HPDE6-E6E7 (cell line): ENCODE data around the gene LIMK1.
"Not testable (repeated sequence)": the region's sequence is repeated elsewhere in the genome, so short reads cannot be mapped to it uniquely, and the experiment has no call there.

Source experiments
- DNase-seq: peaks from one replicate; pipeline ENCODE4 v3.0.0; 2011; ENCODE audit warnings: missing footprints; ENCODE audit errors: extremely low spot score

The LIMK1 gene

DNA sequence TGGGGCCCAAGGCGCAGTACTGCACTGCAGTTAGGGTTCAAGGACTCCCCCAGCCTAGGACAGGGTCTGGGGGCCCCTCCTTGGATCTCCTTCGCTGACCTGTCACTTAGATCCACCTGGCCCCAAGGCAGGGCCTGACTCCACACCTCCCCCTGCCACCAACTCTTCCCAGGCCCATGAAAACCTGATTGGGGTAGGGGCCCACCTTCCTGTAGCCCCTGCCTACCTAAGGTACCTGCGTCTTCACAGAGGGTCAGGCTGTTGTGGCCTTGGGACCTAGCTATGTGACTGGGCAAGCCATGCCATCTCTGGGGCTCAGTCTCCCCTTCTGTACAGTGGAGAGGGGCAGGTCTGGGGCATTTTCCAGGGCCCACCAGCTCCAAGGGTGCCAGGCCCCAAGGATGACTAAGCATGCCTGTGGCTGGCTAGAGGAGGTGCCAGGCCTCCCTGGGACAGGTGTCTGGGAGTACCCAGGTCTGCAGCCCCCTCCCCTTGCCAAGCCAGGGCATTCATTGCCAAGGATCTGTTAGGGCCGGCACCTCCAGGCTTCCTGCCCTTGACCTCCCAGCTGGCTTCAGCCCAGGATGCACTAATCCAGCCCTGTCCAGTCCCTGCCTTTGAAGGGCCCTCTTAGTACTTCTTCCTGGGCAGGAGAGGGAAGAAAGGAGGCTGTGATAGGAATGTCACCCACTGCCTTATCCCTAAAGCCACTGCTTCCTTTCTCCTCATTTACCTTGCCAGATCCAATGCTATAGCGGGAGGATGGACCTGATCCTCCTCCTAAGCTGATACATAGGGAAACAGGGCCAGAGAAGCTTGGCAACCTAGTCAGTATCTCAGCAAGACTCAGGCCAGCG, 1.3 kb downstream of the LIMK1 start:
- DNase-seq = peak; percentile 27

DNA sequence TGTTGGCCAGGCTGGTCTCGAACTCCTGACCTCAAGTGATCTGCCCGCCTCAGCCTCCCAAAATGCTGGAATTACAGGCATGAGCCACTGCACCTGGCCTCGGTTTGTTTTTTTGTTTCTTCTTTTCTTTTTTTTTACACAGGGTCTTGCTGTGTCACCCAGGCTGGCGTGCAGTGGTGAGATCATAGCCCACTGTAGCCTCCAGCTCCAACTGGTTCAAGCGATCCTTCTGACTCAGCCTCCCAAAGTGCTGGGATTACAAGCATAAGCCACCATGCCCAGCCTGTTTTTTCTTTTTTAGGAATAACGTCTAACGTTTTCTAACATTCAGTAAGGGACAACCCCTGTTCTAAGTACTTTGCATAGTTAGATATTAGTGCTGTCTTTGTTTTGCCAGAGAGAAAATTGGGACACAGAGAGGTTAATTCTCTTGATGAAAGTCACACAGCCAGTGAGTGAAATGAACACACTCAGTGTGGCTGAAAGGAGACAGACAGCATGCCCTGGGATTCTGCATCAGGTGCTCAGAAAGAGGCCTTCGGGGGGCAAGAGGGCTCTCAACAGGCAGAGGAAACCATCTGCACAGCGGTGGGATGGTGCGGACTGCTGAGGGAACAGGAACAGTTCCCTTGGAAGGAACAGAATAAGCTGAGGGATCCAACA, 4.3 kb downstream of the LIMK1 start:
- no peak for DNase-seq

DNA sequence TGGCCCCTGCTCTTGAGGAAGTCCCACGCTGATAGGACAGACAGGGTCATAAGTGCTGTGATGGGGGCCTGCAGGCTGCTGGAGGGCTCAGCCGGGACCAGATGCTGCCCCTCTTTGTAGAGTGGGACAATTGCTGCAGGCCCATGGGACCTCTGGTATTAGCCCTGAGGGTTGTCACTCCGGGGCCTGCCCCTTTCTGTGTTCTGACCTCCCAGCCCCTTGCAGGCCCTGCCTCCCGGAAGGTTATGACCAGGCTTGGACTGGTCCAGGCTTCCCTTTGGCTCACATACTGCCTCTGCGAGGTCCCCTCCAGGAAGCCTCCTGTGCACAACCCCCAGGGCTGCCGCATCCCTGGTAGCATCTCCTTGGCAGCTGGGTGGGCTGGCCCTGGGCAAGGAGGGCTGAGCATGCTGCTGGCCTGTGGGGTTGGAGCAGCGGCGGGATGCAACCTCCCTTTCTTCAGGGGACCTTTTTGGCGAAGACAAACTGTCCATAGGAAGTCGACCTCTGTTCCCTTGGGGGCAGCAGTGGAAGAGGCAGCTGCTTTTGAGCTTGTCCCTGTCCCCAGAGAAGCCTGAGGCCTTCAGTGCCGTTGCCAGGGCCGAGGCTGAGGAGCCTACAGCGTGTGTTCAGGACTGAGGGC, 8.8 kb downstream of the LIMK1 start:
- DNase-seq = no peak

DNA sequence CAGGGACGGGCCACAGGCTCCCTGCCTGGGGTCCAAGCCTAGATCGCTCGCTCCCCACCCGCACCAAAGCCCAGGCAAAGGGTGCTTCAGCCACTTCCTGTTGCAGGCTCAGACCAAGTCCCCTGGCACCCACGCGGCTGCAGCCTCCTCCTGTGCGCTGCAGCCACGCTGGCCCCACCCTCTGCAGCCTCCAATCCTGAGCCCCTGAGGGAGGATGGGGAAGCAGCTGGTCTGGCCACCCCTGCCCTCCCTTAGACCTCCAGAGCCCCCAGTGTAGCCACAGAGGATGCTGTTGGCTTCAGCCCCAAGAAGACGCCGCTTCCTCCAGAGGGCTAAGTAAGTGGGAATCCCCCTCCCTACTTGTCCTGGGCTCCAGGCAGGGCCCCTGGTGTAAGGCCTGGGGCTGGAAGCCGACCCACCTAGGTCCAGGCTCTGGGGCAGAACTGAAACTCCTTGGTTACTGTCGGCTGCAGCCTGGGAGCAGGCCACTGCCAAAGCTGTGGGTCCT, 9.4 kb downstream of the LIMK1 start:
- DNase-seq = no peak

DNA sequence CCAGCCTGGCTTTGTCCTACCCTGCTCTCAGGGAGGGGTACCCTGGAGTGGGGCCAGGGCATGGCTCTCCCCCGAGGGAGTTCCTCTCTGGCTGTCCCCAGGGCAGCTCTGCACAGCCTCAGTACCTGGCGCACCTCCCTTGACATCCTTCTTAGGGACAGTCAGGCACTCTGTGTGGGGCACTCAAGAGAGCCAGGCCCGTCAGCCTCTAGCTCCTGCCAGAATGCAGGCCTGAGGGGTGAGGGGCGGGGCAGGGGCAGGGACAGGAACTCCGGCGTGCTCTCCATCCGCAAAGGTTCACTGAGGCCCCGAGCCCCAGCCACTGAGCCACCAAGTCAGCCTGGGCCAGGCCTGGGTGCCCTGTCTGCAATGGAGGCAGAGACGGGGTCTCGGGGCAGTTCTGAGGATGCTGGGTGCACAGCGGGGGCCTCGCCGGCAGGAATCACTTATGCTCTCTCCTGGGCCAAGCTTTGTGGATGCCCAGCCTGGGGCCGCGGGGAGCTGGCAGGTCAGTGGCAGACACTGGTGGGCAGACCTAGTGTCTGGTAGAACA, 10.1 kb downstream of the LIMK1 start:
- no peak for DNase-seq

DNA sequence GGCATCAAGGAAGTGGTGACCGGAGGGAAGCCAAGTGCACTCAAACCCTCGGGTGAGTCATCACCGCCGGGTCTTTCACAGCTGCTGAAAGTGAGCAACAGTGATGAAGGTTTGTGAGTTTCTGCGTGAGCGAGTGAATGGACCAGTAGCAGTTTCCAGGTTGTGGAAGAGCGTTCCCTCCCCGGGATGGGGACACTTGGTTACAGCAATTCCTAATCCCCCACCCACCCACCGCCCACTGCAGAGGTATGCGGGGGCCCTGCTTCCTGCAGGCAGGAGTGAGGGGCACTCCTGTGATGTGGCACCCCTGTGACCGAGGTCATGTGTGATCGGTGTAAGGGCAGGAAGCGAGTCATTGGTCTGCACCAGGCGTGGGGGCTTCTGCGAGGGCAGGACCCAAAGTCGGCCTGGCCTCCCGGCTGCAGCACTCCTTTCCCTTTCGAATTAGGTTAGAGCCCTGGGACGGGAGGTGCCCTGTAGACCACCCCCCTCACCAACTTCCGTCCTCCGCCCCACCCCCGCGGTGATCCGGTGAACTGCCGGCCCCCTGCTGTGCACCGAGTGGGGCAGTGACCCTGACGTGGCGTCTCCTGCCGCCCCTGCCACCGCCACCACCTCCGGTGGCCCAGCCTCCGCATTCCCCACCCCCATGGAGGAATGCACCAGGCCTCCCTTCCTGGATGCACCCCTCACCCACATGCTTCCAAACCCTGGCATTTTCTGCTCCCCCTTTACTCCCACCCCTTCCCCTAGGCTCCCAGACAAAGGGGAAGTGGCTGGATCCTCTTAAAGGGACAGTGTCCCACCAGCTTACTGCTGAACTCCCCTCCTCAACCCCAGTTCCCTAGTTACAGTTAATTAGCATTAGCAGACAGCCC, 10.9 kb downstream of the LIMK1 start:
- peak; percentile 93 for DNase-seq

DNA sequence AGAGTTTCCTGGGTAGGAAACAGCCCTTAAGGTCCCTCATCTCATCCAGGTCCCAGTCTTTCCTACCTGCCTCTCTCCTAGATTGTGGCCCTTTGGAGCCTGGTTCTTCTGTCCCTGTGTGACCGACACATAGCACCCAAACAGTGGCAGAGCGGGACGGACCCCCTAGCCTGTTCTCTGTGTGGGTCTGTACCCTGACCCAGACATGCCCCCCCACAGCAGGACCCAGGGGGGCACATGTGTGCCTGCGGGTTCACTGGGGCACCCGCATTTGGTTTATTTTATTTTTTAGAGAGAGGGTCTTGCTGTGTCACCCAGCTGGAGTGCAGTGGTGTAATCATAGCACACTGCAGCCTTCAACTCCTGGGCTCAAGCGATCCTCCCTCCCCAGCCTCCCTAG, 11.5 kb downstream of the LIMK1 start:
- no peak for DNase-seq

DNA sequence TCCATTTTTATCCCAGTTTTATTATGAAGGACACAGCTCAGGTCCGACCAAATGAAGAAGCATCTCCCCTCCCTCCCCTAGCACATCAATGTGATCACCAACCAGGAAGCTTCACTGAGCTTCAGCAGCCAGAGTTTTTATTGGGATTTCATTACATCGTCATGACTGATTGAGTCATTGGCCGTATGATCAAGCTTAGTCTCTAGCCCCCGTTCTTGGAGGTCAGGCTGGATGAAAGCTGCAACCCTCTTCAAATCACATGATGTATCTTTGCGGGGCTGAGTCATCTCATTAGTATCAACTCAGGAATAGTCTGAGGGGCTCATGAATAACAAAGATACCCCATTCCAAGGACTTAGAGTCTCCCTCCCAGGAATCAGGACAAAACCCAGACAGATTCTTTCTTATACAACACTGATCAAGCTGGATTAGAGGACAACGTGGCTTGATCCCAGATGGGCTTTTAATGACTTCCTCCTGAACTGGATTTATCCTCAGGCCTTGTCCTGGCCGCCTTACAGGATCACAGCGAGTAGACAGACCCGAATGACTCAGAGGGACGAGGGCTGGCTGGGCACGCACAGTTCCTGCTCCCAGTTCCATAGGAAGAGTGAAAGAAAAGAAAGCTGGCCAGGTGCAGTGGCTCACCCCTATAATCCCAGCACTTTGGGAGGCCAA, 14.5 kb downstream of the LIMK1 start:
- peak; percentile 89 for DNase-seq

DNA sequence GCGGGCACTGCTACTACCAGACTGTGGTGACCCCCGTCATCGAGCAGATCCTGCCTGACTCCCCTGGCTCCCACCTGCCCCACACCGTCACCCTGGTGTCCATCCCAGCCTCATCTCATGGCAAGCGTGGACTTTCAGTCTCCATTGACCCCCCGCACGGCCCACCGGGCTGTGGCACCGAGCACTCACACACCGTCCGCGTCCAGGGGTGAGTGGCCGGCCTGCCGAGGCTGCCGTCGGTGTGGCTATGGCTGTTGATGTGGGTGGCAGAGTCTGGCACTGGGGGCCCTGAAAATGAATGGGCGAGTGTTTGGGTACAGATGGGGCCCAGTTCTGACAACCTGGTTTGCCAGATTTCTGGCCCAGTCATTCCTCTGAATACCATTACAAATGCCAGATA, 15.4 kb downstream of the LIMK1 start:
- DNase-seq = no peak

DNA sequence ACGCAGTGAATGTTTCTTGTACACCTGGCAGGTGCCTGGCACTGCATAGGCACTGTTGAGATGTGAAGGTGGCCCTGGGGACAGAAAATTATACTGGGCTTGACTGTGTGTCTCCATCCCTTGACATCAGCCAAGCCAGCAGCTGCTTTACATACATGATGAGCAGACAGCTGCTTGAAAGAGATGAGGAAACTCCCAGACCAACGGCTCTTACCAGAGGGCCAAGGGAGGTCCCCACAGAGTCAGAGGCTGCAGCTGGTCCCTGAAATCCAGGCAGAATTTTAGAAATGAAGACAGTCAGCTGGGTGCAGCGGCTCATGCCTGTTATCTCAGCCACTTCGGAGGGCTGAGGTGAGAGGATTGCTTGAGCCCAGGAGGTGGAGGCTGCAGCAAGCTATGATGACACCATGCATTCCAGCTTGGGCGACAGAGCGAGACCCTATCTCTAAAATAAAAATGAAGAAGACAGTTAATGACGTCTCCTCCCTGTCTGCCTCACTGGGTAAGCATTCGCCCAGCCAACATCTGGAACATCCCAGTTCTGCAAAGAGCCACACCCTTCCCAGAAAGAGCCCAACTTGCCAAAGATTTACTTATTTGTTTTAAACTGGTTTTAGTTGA, 17.6 kb downstream of the LIMK1 start:
- no peak for DNase-seq

DNA sequence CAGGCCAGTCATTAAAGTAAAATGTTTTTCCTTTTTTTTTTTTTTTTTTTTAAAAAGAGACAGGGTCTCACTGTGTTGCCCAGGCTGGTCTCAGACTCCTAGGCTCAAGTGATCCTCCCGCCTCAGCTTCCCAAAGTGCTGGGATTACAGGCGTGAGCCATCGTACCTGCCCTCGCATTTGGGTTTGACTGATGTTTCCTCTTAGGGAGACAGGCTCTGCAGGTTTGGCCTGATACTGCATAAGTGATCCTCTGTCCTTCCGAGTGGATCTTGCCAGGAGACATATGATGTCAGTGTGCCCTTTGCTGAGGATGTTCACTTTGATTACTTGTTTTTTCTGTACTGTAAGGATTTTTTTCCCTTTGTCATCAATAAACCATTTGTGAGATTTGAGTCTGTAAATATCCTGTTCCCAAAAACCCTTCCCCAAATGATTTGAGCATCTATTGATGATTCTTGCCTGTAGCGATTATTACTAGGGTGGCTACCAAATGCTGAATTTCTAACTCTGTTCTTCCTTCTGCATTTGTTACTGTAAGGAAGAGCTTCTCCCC, 19.7 kb downstream of the LIMK1 start:
- peak; percentile 53 for DNase-seq

DNA sequence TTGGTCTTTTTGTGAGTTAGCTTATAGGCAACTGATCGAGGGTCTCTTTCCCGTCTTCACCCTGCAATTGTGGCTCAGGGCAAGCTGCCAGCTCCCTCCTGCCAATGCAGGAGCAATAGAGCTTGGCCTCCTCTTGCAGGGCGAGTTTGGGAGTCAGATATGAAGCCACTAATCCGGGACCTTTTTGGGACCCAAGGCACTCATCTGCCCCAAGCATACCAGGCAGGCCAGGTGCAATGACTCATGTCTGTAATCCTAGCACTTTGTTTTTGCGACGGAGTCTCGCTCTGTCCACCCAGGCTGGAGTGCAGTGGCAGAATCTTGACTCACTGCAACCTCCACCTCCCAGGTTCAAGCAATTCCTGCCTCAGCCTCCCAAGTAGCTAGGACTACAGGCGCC, 21.1 kb downstream of the LIMK1 start:
- DNase-seq = no peak

DNA sequence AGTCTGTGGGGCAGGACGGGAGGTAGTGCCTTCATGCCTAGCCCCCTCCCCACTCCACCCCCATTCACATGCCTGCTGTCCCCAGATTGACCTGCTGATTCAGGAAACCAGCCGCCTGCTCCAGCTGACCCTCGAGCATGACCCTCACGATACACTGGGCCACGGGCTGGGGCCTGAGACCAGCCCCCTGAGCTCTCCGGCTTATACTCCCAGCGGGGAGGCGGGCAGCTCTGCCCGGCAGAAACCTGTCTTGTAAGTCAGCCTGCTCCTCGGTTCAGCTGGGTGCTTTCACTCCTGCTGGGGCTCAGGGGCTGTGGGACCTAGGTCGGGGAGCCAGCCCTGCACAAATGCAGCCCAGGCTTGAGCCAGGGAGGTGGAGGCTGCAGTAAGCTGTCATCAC, 22.4 kb downstream of the LIMK1 start:
- no peak for DNase-seq

DNA sequence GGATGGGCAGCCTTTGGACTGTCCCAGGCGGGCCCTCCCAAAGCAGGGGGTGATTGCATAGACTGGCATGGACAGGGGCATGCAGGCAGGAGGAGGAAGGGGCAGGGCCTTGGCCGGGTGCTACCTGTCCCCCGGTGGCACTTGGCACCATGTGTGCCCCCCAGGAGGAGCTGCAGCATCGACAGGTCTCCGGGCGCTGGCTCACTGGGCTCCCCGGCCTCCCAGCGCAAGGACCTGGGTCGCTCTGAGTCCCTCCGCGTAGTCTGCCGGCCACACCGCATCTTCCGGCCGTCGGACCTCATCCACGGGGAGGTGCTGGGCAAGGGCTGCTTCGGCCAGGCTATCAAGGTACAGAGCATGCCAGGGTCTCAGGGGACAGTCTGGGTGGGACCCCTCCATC, 23.2 kb downstream of the LIMK1 start:
- DNase-seq = no peak

DNA sequence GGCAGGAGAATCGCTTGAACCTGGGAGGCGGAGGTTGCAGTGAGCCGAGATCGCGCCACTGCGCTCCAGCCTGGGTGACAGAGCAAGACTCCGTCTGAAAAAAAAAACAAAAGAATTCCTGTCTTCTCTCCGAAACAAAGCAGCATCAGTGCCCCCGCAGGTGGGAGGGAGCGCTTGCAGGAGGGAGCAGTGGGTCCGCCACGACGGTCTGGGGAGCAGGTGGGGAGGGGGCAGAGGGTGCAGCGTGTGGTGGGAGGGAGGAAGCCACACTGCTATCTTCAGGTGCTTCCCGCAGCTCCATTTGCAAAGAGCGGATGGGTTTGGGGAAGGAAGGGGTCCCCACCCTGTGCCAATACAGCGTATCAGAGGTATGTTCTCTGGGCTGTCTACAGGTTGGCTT, 31.7 kb downstream of the LIMK1 start:
- DNase-seq = no peak

DNA sequence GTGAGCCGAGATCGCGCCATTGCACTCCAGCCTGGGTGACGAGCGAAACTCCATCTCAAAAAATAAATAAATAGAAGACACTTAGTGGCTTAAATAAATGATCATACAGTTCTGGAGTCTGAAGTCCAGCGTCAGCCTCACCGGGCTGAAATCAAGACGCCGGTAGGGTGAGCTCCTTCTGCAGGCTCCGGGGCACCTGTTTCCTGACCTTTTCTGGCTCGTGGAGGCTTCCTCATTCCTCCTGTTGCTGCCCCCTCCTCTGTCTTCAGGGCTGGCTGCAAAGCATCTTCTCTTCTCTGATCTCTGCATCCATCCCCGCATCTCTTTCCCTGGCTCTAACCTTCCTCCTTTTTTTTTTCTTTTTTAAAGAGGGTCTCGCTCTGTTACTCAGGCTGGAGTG, 32.8 kb downstream of the LIMK1 start:
- no peak for DNase-seq

DNA sequence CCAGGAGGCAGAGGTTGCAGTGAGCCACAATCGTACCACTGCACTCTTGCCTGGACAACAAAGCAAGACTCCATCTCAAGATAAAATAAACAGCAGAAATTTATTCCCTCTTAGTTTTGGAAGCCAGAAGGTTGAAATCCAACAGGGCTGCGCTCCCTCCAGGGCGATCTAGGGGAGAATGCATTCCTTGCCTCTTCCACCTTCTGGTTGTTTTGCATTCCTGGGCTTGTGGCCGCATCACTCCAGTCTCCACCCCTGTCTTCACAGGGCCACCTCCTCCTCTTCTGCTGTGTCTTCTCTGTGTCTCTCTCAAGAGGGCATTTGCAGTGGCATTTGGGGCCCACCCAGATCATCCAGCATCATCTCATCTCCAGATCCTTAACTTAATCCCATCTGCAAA, 36.2 kb downstream of the LIMK1 start:
- no peak for DNase-seq

DNA sequence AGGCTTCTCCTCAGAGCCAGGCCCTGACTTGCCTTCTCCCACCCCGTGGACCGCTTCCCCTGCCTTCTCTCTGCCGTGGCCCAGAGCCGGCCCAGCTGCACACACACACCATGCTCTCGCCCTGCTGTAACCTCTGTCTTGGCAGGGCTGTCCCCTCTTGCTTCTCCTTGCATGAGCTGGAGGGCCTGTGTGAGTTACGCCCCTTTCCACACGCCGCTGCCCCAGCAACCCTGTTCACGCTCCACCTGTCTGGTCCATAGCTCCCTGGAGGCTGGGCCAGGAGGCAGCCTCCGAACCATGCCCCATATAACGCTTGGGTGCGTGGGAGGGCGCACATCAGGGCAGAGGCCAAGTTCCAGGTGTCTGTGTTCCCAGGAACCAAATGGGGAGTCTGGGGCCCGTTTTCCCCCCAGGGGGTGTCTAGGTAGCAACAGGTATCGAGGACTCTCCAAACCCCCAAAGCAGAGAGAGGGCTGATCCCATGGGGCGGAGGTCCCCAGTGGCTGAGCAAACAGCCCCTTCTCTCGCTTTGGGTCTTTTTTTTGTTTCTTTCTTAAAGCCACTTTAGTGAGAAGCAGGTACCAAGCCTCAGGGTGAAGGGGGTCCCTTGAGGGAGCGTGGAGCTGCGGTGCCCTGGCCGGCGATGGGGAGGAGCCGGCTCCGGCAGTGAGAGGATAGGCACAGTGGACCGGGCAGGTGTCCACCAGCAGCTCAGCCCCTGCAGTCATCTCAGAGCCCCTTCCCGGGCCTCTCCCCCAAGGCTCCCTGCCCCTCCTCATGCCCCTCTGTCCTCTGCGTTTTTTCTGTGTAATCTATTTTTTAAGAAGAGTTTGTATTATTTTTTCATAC, 38.0 kb downstream of the LIMK1 start:
- DNase-seq = no peak

DNA sequence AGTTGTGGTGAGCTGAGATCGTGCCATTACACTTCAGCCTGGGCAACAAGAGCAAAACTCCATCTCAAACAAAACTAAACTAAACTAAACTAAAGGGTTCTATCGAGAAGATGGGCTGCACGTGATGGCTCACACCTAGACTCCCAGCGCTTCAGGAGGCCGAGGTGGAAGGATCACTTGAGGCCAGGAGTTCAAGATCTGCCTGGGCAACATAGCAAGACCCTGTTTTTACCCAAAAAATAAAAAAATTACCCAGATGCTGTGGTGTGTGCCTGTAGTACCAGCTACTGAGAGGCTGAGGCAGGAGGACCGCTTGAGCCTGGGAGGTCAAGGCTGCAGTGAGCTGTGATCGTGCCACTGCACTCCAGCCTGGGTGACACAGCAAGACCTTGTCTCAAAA, 40.3 kb downstream of the LIMK1 start:
- not testable (repeated sequence) for DNase-seq
